GM19463 (cell line): ENCODE results near the gene ERN2.
"Not testable (repeated sequence)": the region's sequence is repeated elsewhere in the genome, so short reads cannot be mapped to it uniquely, and the experiment has no call there.

Source experiments
- ATAC-seq: cut with Tn5 transposase; IDR thresholded peaks from one replicate; pipeline ENCODE4 v1.9.1; 2021; ENCODE audit warnings: mild to moderate bottlenecking, moderate library complexity; ENCODE audit not compliant: unreplicated experiment

ERN2 gene

DNA sequence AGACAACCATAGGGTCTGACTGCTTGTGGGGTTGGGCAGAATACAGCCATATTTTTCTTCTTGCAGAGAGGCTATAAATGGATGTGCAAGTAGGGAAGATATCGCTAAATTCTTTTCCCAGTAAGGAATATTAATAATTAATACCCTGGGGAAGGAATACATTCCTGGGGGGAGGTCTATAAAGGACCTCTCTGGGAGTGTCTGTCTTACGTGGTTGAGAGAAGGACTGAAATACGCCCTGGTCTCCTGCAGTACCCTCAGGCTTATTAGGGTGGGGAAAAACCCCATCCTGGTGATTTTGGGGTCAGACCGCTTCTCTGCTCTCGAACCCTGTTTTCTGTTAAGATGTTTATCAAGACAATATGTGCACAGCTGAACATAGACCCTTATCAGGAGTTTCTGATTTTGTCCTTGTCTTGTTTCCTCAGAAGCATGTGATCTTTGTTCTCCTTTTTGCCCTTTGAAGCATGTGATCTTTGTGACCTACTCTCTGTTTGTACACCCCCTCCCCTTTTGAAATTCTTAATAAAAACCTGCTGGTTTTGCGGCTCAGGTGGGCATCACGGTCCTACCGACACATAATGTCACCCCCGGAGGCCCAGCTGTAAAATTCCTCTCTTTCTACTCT, 9.7 kb upstream of the ERN2 start:
- not testable (repeated sequence) for ATAC-seq

GRCh38 chr16:23716484-23716883, 3.5 kb upstream of the ERN2 start:
- ATAC-seq = no peak

DNA sequence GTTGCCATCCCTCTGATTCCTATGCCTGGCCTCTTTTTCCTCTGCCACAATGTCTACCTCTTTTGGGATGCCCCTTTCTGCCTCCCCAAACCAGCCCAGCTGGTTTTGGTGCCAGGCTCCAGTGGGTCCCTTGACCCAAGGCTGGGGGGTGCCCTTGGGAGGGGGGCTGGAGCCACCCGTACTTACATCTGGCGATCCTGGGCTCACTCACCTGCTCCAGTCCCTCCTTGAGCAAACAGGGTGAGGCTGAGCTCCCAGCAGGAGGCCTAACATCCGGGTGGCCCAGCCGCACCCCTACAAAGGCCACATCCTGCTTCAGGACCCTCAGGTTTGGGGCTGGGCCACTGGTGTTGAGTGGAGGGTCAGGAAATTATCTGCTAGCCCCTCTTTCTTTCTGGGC, 1.2 kb downstream of the ERN2 start:
- ATAC-seq = no peak

DNA sequence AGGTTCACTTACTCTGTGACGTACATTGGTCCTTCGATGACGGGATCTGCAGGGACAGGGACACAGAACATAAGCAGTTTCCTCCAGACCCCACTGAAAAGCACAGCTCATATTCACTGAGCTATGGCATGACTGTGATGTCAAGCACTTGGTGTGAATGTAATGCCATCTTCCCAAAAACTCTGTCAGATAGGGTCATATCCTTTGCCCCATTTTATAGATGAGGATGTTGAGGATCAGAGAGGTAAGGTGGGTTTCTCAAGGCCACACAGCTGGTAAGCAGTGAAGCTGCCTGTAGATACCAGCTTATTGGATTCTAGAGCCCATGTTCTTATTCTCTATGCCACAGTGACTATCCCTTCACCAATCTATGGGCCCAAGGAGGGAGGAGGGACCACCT, 2.5 kb downstream of the ERN2 start:
- ATAC-seq = no peak

DNA sequence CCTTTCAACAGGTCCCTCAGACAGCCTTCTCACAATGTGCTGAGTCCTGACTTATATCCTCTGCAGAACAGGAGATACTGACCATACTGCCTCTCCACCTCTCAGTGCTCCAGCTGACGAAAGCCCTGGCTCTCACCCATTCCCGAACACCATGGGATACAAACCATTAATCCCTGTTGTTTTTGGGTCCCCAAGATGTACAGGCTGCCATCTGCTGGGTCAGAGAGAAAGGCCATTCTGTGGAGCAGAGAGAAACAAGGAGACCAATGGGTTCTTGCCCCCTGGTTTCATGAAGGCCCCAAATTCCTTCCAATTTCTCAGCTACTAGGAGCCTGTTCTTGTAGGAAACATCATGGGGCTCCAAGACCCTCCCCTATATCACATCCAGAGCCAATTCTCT, 3.0 kb downstream of the ERN2 start:
- no peak for ATAC-seq

DNA sequence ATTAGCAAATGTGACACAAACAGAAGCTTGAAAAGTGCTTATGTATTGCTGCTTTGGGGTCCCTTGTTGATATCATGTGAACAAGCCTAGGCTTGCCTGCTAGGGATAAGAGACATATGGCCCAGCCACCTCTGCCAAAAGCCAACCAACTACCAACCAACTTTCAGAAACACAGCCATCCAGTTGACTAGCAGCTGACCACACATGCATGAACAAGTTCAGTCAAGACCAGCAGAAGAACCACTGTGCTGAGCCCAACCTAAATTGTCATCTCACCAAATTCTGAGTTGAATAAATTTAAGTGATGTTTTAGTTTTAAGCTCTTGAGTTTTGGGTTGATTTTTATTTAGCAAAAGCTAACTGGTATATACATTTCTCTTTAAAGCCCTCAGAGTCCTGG, 3.5 kb downstream of the ERN2 start:
- no peak for ATAC-seq

GRCh38 chr16:23706439-23706838, 6.6 kb downstream of the ERN2 start:
- no peak for ATAC-seq

GRCh38 chr16:23705517-23705902, 7.5 kb downstream of the ERN2 start:
- ATAC-seq = no peak

GRCh38 chr16:23704772-23705516, 8.1 kb downstream of the ERN2 start:
- ATAC-seq = no peak

DNA sequence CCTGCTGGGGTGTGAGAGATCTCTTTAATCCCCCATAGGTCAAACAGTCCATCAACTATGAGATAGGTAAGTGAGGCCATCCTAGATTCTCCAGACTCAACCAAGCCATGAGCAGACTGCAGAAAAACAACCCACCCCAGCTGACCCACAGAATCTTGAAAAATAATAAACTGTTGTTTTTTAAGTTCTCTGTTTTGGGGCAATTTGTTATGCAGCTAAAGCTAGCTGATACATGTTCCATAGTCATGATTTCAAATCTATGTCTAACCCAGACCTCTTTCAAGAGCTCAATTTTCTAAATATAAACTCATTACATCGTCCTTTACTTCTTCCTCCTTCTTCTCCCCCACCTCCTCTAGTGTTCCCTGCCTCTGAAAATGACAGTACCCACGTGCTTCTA, 10.1 kb downstream of the ERN2 start:
- ATAC-seq = no peak

GRCh38 chr16:23701045-23701444, 12.0 kb downstream of the ERN2 start:
- no peak for ATAC-seq

GRCh38 chr16:23700509-23700908, 12.5 kb downstream of the ERN2 start:
- no peak for ATAC-seq

DNA sequence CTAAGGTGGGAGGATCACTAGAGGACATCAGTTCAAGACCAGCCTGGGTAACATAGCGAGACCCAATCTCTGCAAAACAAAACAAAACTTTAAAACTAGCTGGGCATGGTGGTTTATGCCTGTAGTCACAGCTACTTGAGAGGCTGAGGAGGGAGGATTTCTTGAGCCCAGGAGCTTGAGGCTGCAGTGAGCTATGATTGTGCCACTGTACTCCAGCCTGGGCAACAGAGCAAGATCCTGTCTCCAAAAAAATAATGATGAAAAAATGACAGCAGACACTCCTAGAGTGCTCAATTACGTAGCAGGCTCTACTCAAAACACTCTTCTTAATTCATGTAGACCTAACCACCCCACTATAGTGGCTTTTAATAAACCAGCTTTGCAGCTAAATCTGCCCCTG, 12.9 kb downstream of the ERN2 start:
- ATAC-seq = no peak

DNA sequence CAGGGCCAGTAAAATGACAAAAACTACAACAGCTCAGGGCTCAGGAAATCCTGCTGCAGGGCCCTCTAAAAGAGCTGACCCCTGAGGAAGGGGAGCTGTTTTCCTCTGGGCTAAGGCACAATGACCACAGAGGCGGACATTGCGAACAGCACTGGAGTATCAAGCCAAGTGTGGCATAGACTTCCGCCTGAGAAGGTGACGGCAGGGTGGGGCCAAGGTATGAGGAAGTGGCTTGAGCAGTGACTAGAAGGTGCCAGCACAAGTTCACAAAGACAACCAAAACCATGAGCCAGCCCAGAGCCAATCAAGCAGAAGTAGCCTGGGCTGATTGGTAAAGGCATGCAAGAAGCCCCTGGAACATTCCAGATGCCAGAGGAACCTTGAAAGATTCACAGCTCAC, 13.9 kb downstream of the ERN2 start:
- no peak for ATAC-seq

- ATAC-seq = no peak
These were observed 17.3 kb downstream of the ERN2 start for GRCh38 chr16:23695756-23696155.

DNA sequence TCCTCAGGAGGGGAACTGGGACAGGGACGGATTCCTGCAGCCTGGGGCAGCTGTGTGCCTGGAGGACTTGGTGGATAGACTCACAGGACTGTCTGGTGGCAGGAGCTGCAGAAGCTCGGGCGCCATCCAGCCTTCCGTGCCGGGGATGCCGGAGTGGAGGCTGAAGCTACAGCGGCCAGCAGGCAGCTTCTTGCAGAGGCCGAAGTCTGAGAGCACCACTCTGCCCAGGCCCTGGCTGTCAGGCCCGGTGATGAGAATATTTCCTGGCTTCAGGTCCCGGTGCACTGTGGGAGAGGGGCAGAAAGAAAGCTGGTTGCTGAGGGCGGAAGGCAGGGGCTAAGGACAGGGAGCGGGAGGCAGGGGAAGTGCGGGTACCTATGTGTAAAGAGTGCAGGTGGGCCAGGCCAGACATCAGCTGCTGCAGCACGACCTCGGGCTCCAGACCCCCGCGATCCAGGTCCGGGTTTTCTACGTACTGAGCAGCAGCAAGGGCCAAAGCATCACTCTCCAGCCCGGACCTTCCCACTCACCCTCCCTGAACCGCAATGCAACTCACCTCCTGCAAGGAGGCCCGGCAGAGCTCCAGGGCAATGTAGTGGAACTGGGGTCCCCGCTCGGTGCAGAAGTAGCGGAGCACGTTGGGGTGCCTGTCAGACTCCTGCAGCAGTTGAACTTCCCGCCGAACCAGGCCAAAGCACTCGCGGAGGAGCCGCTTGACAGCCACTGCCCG, 18.2 kb downstream of the ERN2 start:
- ATAC-seq = no peak

- ATAC-seq = no peak
These were observed 18.8 kb downstream of the ERN2 start for GRCh38 chr16:23694265-23694643.

GRCh38 chr16:23692190-23692837, 20.7 kb downstream of the ERN2 start:
- no peak for ATAC-seq

DNA sequence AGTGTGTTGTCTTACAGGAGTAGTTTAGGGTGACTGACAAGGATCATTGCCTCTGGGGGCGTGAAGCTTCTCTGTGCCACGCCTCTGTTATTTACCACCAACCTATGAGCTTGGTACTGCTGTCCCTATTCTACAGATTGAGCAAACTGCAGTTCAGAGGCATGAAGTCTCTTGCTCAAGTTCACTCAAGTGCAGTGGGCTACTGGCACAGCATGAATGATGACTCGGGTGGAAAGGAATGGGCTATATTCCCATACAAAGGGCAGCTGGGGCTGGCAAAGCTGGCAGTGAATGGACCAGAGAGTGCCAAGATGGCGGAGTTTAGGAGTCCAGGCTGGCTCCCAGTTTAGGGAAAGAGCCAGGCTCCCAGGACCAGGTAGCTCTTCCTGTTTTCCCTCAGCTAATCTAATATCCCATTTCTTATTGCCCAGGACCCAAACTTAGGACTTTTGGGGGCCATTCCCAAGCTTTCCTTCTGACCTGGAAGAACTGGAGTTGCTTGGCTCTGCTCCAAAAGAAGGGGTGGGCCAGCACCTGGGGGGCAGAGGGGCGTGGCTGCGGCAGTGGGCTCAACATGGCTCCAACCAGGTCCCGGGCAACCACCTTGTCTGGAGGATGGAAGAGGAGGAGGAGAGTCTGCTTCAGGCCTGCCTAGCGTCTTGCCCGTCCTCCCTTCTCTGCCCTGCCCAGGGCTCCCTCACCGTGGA, 21.4 kb downstream of the ERN2 start:
- no peak for ATAC-seq

GRCh38 chr16:23690771-23691482, 22.1 kb downstream of the ERN2 start:
- no peak for ATAC-seq
